Occipital lobe (tissue), 2 donors: ENCODE results near the gene APOD. TPM values are rescaled to one million over a fixed set of nuclear protein-coding genes. Genes with fewer than 3 reads are reported as not detected.
A peak's percentile ranks its signal among the peaks of the same experiment; 100 is the strongest.

Experiments used
- DNase-seq: peaks from one replicate; lab custom pipeline; 2025; lab: John Stamatoyannopoulos, UW
- total RNA-seq: library from RNA; depleted of rRNA; stranded (reverse); fragments of >200 nt; gene quantifications from one replicate; pipeline ENCODE4 v1.2.3, GENCODE V29; 2014

The APOD gene
- total RNA-seq, 1 donor from 2014 or later: 3.6 TPM

DNA sequence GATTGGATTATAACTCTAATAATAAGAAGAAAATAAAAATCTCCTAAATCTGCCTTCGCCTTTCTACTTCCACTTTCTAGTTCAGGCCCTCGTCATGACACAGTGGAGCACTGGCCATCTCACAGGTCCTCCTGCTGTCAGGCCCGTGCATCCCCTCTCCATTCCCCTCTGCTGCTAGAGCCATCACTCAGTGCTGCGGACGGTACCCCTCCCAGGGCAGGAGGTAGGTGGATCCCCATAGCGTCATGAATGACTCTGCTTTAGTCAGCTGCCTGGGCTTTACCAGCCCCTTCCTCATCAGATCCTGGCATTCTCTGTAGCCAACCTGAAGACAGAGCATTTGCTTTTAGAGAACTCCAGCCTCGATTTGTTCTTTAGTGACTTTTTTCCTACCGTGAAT is 28.6 kb downstream of the APOD start:
- no peak for DNase-seq

GRCh38 chr3:195554458-195554857 is 29.3 kb downstream of the APOD start:
- no peak for DNase-seq

GRCh38 chr3:195553268-195553667 is 30.5 kb downstream of the APOD start:
- no peak for DNase-seq

GRCh38 chr3:195551381-195551978 is 32.3 kb downstream of the APOD start:
- no peak for DNase-seq

- DNase-seq: no peak
Observed at GRCh38 chr3:195550723-195551122, 33.0 kb downstream of the APOD start.

DNA sequence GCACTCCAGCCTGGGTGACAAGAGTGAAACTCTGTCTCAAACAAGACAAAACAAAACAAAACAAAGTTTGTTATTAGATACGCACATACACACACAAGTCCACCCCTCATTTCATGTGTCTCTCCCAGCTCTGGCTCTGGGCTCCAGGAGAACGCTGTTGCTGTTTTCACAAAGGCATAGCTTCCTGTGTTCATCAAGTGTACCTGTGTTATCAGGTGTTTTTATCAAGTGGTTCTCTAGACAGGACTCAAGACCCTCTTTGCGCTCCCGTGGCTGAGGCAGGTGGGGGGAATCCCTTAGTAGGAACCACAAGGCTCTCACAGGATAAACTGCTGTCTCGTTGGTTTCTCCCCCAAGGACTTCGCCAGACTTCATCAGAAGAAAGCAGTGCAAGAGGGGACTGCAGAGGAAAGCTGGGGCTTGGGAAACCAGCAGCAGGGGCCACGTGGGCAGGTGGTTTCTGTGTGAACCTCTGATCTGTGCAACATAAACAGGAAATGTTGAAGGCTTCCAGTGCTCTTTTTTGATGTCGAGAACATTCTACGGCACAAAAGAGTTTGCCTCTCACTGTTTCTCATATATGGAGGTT is 33.7 kb downstream of the APOD start:
- DNase-seq: no peak

GRCh38 chr3:195548987-195549386 is 34.8 kb downstream of the APOD start:
- DNase-seq: no peak

DNA sequence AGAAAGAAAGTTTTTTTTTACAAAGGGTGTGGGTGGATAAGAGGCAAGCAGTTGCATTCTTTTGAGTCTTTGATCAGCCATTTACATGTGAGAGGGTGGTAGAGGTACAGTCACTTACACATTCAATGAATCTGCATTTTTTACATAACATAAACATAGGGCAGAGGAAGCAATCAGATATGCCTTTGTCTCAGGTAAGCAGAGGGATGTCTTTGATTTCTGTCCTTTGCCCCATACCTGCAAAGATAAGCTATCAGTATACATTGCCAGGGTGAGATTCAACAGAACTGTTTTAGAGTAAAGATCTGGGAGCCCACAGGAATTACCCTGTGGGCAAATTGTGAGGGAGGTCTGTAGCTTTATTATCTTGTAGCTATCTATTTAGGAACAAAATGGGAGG is 35.2 kb downstream of the APOD start:
- DNase-seq: no peak

DNA sequence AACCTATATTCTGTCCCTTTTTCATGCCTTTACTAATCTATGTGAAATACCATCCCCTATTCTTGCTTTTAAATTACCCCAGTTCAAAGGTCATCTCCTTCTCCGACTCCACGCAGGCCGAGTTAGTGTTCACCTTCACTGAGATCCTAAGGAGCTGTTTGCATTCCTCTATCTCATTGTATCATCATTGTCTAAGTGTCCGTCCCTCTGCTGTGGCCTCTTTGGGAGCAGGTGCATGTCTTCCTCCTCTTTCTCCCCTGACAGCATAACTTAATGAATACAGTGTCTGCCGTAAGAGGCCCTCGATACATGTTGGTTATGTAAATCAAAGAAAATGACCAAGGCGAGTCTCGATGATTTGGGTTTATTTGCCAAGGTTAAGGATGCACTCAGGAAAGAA is 35.7 kb downstream of the APOD start:
- DNase-seq: no peak

- peak; percentile 15 for DNase-seq
Observed at GRCh38 chr3:195546130-195546560, 37.6 kb downstream of the APOD start.

GRCh38 chr3:195544634-195545033 is 39.1 kb downstream of the APOD start:
- DNase-seq: no peak

DNA sequence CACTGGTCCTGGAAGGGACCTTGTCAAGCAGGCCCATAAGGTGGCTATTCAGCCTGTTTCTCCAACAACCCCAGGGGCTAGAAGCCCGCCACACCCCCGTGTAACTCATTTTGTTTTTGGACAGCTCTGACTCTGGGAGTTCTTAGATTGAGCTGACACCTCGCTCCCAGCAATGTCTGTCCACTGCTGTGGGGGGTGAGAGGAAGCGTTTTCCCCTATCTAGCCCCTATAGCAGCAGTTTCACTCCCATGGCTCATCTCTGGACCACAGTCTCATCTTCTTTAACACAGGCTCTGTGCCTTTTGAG is 39.6 kb downstream of the APOD start:
- DNase-seq: no peak

DNA sequence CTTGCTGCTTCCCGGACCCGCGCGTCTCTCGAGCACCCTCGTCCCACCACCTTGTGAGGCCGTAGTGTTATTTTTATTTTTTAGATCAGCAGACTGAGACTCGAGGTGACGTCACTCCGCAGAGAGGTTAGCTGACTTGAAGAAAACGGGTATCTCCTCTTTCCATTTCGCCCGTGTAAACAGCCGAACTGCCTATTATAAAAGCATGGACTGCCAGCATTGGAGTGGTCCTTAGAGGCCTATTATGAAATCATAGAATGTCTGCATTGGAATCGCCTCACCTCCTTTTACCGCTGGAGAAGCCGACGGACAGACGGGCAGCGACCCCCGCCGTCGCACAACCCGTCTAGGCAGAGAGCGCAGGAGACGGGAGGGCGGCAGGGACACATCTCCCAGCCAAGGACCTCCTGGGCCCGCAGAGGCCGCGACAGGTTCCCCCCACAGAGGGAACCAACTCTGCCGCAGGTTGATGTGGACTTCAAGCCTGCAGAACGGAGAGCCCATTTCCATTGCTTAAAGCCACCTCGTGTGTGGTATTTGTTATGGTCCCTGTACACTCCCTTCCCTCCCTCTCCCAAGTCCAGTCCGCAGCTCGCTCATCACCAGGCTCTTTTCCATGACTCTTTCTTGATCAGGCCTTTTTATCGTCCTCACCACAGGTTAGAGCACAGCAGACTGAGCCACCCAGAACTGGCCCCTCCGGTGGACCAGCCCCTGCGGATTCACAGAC is 40.1 kb downstream of the APOD start:
- no peak for DNase-seq

DNA sequence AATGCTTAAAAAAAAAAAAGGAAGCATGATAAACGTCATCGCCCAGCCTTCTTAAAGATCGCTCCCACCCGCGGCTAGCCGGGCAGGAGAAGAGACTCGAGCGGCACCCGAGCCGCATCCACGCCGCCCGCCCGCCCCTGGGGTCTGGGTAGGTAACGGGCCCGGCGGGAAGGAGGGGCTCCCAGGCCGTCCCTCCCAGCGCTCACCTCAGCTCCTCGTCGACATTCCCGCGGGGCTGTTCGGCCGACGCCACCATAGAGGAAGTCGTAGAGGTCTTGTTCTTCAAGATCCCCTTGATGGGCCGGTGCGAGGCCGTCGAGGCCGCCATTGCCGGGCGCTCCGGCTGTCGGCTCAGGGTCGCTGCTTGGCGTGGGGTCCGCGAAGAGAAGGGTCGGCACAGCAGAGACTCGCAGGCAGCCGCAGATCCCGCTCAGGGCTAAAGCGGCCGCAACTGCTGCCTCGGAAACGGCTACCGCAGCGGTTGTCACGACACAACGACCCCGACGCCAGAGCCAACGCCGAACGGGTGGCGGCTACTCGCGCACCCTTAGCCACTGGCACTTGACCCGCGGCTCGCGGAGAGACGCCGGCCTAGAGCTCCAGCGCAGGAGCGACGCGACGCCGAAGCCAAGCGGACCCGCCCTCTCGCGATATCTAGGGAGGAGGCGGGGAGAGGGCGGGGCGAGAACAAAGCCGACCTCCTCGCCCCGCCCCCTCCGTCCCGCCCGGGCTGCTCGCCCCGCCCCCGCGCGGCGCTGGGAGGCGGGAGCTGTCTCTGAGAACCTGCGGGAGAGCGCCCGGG is 40.8 kb downstream of the APOD start, which contains the start of gene PPP1R2:
Gene PPP1R2 (minus strand): TSS at position 628 of the 802 bp plus-strand sequence. CDS start 300 bp downstream, at position 328.
- DNase-seq: peak; percentile 88

GRCh38 chr3:195542316-195542697 is 41.4 kb downstream of the APOD start:
- DNase-seq: no peak

GRCh38 chr3:195540511-195540910 is 43.2 kb downstream of the APOD start:
- no peak for DNase-seq

DNA sequence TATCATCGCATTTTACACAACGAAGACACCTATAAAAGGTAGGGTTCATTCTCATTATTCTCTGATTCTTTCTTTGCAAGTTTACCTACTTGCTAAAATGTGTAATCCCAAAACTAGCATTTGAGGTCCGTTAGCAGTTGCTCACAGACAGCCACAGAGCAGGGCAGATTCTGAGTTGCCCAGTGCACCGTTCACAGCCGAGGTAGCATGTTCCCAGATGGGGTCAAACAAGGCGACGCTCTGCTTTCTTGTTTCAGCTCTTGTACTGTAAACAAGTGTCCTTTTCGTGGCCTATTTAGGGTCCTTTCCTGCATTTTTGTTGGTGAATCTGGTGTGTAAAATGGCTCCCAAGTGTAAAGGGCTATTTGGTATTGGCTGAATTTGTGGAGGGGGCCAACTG is 43.7 kb downstream of the APOD start:
- DNase-seq: no peak

- DNase-seq: no peak
Observed at GRCh38 chr3:195539479-195539878, 44.3 kb downstream of the APOD start.

DNA sequence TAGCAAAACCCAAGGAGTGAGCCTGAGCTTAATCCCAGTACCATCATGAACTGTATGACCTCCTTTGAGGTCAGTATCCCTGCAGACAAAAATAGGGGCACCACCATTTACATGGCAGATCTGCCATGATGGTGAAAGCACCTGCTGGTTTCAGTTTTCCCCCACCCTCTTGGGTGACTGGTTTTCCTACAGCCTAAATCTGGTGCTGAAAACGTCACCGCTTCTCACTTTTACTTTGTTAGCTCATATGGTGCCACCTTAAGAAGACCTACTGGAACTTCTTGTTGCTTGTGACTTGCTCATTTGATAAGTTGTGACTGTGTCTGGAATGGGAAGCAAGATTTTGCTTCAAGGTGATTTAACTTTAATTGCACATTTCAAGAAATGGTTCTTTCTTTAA is 45.7 kb downstream of the APOD start:
- DNase-seq: no peak

GRCh38 chr3:195535293-195535692 is 48.4 kb downstream of the APOD start:
- DNase-seq: no peak

GRCh38 chr3:195532834-195533233 is 50.9 kb downstream of the APOD start:
- no peak for DNase-seq

DNA sequence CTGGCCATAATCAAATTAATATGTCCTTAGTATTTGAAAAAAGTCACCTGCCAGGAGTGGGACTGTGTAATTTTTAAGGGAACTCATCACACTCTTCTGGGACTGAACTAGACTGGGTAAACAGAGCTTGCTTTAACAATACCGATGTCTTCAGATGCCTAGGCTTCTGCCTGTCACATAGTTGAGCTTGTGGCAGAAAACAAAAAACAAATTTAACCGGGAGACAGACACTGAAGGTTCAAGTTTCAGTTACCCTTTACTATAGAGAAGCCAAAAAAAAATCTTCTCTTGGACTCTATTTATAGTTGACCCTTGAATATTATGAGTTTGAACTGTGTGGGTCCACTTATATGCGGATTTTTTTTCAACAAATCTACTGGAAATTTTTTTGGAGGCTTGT is 51.4 kb downstream of the APOD start:
- DNase-seq: no peak
